ENCODE data around the gene PFDN2. TPM values are rescaled to one million over a fixed set of nuclear protein-coding genes. Genes with fewer than 3 reads are reported as not detected.

Gene PFDN2
- total RNA-seq, 1 experiment from 2014 or later: 98.6 TPM

GRCh38 chr1:161115132-161115711 is 2.6 kb downstream of the PFDN2 start:
- ChIA-PET POLR2A (no interaction called here), CTCF (no interaction called here)
- DNase-seq (ENCODE audit: low read depth, low spot score) (peak; percentile 96), ATAC-seq (peak; percentile 36; the same call in 1 of the 2 replicates)
- H3K27ac ChIP-seq (ENCODE audit: low read length): peak overlapping the region; percentile 45; the same call in 1 of the 2 replicates
- H3K9me3 ChIP-seq (ENCODE audit: control insufficient read depth, insufficient read depth, low read depth, low read length): no peaks in the 10 kb centered on the region
- intact Hi-C loops (cut with micrococcal nuclease; ENCODE audit: unreplicated experiment): no loop called here
- peak overlapping the region; percentile 0 to 100; a peak in 3 of 4 replicates for H3K4me3 ChIP-seq (ENCODE audit: low read depth in 2 of 2, low read length in 2 of 2)
- in situ Hi-C loops (cut with HindIII; ENCODE audit: low pct_unique_long_range_greater_than_20kb, low sequenced_read_pairs): no loop called here
- H3K27me3 ChIP-seq (ENCODE audit: control insufficient read depth, insufficient read depth, low read length): no peaks in the 10 kb centered on the region
- H3K36me3 ChIP-seq (ENCODE audit: control insufficient read depth, insufficient read depth, low read length): peaks cover 4% of the 10 kb centered on the region; the same call in 1 of the 2 replicates
- no TSS peak for BruUV-seq (replicated peaks)
- TF ChIP-seq TCF7L2 (IDR thresholded peaks at IDR 0.05; ENCODE audit: low read depth, low read length) (no peak), CTCF (IDR thresholded peaks at IDR 0.05) (no peak), POLR2AphosphoS5 (IDR thresholded peaks at IDR 0.05; ENCODE audit: low read depth, low read length) (no peak), SIN3A (IDR thresholded peaks at IDR 0.05; ENCODE audit: borderline replicate concordance, insufficient read depth, low read depth, low read length) (no peak), REST (IDR thresholded peaks at IDR 0.05; ENCODE audit: insufficient read depth in 1 of 2, low read depth in 2 of 2, low read length in 1 of 2) (no peak)
- peaks cover 35% of the 10 kb centered on the region for H3K4me1 ChIP-seq (ENCODE audit: control insufficient read depth, insufficient read depth, low read length)

GRCh38 chr1:161114556-161114955 is 3.3 kb downstream of the PFDN2 start:
- intact Hi-C loops (cut with micrococcal nuclease; ENCODE audit: unreplicated experiment): no loop called here
- CTCF ChIA-PET: no interaction called here
- in situ Hi-C loops (cut with HindIII; ENCODE audit: low pct_unique_long_range_greater_than_20kb, low sequenced_read_pairs): no loop called here

GRCh38 chr1:161113915-161114314 is 3.9 kb downstream of the PFDN2 start:
- peaks cover 22% of the 10 kb centered on the region for H3K4me1 ChIP-seq (ENCODE audit: control insufficient read depth, insufficient read depth, low read length)
- DNase-seq (ENCODE audit: low read depth, low spot score): no peak
- H3K27ac ChIP-seq (ENCODE audit: low read length): peak overlapping the region; percentile 59; the same call in 1 of the 2 replicates
- H3K4me3 ChIP-seq (ENCODE audit: low read depth in 2 of 2, low read length in 2 of 2): no peak overlapping the region
- no TSS peak for BruUV-seq (replicated peaks)
- intact Hi-C loops (cut with micrococcal nuclease; ENCODE audit: unreplicated experiment): no loop called here
- H3K9me3 ChIP-seq (ENCODE audit: control insufficient read depth, insufficient read depth, low read depth, low read length): no peaks in the 10 kb centered on the region
- CTCF ChIA-PET: interaction anchor here (0.6 kb wide), 1 partner anchor 32 kb away, joined by 4 read pairs; no protein-coding TSS in a partner anchor
- H3K36me3 ChIP-seq (ENCODE audit: control insufficient read depth, insufficient read depth, low read length): peaks cover 4% of the 10 kb centered on the region; the same call in 1 of the 2 replicates
- ATAC-seq: no peak
- no peak for TF ChIP-seq POLR2AphosphoS5 (IDR thresholded peaks at IDR 0.05; ENCODE audit: low read depth, low read length)
- H3K27me3 ChIP-seq (ENCODE audit: control insufficient read depth, insufficient read depth, low read length): no peaks in the 10 kb centered on the region
- in situ Hi-C loops (cut with HindIII; ENCODE audit: low pct_unique_long_range_greater_than_20kb, low sequenced_read_pairs): no loop called here
- POLR2A ChIA-PET: interaction anchor here (0.6 kb wide), 1 partner anchor 15 kb away, joined by 3 read pairs; no protein-coding TSS in a partner anchor

More at GRCh38 chr1:161114556-161114955, 3.3 kb downstream of the PFDN2 start:
- POLR2A ChIA-PET: no interaction called here
- H3K4me3 ChIP-seq (ENCODE audit: low read depth in 2 of 2, low read length in 2 of 2): 0 out of 4 replicates have a peak overlapping the region, but pooled peaks of 1 of the 2 experiments have one; percentile 12
- BruUV-seq (replicated peaks): no TSS peak
- H3K9me3 ChIP-seq (ENCODE audit: control insufficient read depth, insufficient read depth, low read depth, low read length): no peaks in the 10 kb centered on the region
- H3K4me1 ChIP-seq (ENCODE audit: control insufficient read depth, insufficient read depth, low read length): peaks cover 28% of the 10 kb centered on the region
- H3K27ac ChIP-seq (ENCODE audit: low read length): peak overlapping the region; percentile 59
- no peaks in the 10 kb centered on the region for H3K27me3 ChIP-seq (ENCODE audit: control insufficient read depth, insufficient read depth, low read length)
- H3K36me3 ChIP-seq (ENCODE audit: control insufficient read depth, insufficient read depth, low read length): peaks cover 4% of the 10 kb centered on the region; the same call in 1 of the 2 replicates
- ATAC-seq (no peak), DNase-seq (ENCODE audit: low read depth, low spot score) (no peak)
- TF ChIP-seq POLR2AphosphoS5 (IDR thresholded peaks at IDR 0.05; ENCODE audit: low read depth, low read length) (no peak), SIN3A (IDR thresholded peaks at IDR 0.05; ENCODE audit: borderline replicate concordance, insufficient read depth, low read depth, low read length) (no peak), TCF7L2 (IDR thresholded peaks at IDR 0.05; ENCODE audit: low read depth, low read length) (no peak)
